ENCODE data around the gene IQGAP1.

DNA sequence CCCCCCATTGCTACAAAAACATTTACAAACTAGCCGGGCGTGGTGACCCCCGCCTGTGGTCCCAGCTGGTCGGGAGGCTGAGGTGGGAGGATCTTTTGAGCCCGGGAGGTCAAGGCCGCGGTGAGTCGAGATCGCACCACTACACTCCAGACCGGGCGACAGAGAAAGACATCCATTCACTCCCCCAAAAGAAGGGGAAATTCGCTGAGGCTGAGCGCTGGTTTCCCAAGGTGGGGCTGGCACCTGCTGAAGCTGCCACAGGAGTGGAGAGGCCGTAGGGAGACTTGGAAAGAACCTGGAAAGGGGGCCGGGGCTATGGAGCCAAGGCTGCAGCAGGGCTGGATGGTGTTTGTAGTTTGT, 140.9 kb downstream of the IQGAP1 start:
- TF ChIP-seq BHLHE40 (IDR thresholded peaks at IDR 0.05; ENCODE audit: borderline replicate concordance) (no peak), ELF4 (IDR thresholded peaks at IDR 0.05) (no peak), CTBP1 (IDR thresholded peaks at IDR 0.05; ENCODE audit: borderline replicate concordance) (no peak), SP1 (IDR thresholded peaks at IDR 0.05) (no peak), FOXA1 (IDR thresholded peaks at IDR 0.05) (no peak), TARDBP (IDR thresholded peaks at IDR 0.05) (no peak), ZNF384 (IDR thresholded peaks at IDR 0.05) (no peak), NFRKB (IDR thresholded peaks at IDR 0.05) (no peak), SUZ12 (IDR thresholded peaks at IDR 0.05) (no peak), LEF1 (IDR thresholded peaks at IDR 0.05; ENCODE audit: borderline replicate concordance) (no peak)

Measured in HEK293T (cell line).